Stimulated activated CD8-positive, alpha-beta memory T cell treated with anti-CD3 and anti-CD28 coated beads, Interleukin-4, amount 100 ng/mL, for 48 hours (primary cell): Measurements from ENCODE around the gene RBFA.
A peak's percentile ranks its signal among the peaks of the same experiment; 100 is the strongest.
"Not testable (repeated sequence)": the region's sequence is repeated elsewhere in the genome, so short reads cannot be mapped to it uniquely, and the experiment has no call there.

Experiments
- DNase-seq: peaks from one replicate; pipeline ENCODE4 v3.0.0-alpha.2; 2020

RBFA gene, protein sequence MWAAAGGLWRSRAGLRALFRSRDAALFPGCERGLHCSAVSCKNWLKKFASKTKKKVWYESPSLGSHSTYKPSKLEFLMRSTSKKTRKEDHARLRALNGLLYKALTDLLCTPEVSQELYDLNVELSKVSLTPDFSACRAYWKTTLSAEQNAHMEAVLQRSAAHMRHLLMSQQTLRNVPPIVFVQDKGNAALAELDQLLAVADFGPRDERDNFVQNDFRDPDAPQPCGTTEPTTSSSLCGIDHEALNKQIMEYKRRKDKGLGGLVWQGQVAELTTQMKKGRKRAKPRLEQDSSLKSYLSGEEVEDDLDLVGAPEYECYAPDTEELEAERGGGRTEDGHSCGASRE

DNA sequence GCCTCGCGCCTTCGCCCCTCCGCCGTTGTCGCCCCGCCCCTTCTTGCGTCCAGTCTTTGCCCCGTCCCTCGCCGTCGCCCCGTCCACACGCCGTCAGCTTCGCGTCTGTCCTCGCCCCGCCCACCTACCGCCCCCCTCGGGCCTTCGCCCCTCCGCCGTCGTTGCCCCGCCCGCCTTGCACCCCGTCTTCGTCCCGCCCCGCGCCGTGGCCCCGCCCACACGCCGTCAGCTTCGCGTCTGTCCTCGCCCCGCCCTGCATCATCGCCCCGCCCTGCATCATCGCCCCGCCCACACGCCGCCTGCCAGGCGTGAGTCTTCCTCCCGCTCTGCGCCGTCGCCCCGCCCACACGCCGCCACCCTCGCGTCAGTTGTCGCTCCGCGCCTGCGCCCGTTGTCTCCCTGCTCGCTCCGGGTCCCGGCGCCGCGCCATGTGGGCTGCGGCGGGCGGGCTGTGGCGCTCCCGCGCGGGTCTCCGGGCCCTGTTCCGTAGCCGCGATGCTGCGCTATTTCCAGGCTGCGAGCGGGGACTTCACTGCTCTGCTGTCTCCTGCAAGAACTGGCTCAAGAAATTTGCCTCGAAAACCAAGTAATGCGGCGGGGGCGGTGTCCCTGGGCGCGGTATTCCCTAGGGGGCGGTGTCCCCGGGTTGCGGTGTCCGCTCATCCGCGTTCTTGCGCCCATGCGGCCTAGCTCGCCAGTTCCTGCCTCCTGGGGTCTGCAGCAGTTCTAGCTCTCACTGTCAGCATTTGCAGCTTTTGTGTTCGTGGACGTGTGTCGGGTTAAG, at the start of gene RBFA:
Gene RBFA (plus strand): TSS at position 367 of the 784 bp plus-strand sequence. CDS start 62 bp downstream, at position 429.
- DNase-seq: peak; percentile 100

DNA sequence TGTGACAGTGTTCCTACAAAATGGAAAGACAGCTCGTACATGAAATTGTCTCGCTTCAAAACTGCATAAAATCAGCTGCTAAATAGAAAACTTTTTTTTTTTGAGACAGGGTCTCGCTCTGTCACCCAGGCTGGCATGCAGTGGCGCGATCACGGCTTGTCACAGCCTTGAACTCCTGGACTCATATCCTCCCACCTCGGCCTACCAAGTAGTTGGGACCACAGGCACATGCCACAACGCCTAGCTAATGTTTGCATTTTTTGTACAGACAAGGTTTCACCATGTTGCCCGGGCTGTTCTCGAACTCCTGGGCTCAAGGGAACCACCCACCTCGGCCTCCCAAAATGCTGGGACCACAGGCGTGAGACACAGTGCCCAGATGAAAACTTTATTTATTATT, 49.1 kb upstream of the RBFA start:
- no peak for DNase-seq

DNA sequence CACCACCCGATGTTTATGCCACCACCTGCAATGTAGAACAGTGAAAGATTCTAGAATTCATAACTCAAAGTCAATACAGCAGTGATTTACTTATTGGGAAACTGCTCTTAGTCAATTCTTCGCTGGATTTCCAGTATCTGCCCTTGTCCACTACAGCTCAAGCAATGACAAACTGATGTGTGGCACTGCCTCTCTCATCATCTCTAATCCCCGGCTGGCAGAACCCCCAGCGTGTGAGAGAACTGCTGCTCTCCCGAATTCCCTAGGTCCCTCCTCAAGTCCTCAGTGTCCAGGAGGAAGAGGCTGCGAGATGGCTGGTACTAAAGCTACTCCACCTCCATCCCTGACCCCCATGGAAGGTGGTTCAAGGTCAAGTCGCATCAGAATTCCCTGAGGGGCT, 47.5 kb upstream of the RBFA start:
- DNase-seq: no peak

DNA sequence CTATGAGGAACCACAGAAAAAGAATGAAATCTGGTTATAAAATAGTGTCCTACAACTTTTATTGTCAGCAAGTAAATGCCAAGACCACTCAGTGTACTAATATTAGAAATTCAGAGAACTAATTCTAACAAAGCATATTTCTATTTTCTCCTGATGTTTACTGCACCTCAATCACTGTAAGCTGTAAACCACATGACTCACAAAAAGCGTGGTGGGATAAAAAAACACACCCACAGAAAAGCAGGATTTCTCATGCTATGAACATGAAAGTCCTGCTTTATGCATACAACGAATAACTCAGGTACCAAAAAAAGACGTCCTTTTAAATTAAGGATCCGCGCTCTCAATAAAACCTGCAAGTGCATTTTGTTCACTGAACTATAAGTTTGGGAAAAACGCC, 46.7 kb upstream of the RBFA start:
- DNase-seq: no peak

DNA sequence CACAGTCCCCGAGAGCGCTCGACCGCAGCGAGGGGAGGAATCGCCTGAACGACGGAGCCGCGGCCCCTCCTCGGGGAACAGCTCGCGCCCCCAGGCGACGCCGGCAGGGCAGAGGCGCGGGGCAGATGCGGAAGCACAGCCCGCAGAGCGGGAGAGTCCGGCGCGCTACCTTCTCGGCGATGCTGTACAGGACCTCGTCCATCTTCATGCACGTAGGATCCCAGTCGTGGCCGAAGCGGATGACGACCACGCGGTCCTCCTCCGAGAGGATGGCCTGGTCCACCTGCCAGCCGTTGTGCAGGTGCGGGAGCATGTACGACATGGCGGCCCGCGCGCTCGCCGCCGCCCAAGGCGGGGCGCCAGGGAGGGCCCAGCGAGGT, 46.2 kb upstream of the RBFA start:
- DNase-seq: peak; percentile 71

DNA sequence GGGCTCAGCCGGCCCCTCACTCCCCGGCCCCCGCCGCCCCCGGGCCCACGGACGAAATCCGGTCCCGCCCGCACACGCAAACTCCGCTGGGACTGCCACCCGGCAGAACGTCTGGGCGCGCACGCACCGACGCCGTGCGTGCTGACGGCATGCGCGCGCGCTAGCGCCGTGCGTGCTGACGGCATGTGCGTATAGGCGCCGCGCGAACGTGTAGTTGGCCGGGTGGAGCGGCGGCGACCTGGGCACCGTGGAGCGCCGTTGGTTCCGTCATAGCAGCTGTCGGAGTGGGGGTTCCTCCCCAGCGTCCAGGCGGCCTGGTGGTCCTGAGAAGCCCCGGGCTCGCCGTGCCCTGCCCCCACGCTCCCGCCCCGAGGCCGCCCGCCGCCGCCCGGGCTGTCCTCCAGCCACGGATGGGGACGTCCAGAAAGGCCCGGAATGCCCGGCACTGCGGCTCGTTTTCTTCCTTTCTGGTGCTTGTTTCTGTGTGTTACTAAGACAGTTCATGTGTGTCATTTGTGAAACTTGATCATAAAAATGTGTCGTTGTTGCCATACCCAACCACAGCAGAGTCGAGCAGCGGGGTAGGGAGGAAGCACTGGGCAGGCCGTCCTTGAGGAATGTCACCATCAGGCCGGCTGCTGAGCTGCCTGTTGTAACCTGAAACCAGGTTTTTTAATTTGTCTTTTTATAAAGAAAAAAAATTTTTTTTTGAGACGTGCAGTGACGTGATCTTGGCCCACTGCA, 45.6 kb upstream of the RBFA start, which contains the start of gene TXNL4A:
Gene TXNL4A (minus strand): TSS at position 113 of the 744 bp plus-strand sequence. CDS start 171 bp downstream, outside the sequence.
- peak; percentile 89 for DNase-seq

DNA sequence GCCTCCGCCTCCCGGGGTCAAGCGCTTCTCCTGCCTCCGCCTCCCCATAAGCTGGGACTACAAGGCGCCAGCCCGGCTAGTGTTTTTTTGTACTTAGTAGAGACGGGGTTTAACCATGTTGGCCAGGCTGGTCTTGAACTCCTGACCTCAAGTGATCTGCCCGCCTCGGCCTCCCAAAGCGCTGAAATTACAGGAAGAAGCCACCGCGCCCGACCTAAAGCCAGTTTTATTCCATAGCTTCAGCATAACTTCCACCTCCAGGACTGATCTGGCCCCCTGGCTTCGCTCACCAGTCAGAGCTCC, 45.1 kb upstream of the RBFA start:
- DNase-seq: no peak

DNA sequence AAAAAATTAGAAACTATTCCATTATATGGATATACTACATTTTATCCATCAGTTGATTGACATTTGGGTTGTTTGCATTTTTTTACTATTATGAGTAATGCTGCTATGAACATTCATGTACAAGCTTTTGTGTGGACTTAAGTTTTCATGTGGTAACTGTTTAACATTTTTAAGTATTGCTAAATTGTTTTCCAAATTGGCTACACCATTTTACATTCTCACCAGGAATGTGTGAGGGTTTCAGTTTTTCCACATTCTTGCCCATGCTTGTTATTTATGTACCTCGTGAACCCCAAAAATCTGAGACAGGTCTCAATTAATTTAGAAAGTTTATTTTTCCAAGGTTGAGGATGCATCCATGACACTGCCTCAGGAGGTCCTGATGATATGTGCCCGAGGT, 42.7 kb upstream of the RBFA start:
- DNase-seq: no peak

DNA sequence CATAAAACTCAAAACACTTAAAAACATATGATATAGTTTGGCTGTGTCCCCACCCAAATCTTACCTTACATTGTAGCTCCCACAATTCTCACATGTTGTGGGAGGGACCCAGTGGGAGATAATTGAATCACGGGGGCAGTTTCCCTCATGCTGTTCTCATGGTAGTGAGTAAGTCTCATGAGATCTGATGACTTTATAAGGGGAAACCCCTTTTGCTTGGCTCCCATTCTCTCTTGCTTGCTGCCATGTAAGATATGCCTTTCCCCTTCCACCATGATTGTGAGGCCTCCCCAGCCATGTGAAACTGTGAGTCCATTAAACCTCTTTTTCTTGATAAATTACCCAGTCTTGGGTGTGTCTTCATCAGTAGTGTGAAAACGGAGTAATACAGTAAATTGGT, 34.5 kb upstream of the RBFA start:
- not testable (repeated sequence) for DNase-seq

DNA sequence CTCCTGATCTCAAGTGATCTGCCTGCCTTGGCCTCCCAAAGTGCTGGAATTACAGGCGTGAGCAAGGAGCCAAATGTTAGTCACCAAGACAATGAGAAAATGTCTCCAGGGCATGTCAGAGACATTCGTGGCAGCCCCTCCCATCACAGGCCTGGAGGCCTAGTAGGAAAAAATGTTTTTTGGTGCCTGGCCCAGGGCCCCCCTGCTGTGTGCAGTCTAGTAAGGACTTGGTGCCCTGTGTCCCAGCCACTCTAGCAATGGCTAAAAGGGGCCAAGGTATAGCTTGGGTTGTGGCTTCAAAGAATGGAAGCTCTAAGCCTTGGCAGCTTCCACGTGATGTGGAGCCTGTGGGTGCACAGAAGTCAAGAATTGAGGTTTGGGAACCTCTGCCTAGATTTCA, 33.4 kb upstream of the RBFA start:
- no peak for DNase-seq

DNA sequence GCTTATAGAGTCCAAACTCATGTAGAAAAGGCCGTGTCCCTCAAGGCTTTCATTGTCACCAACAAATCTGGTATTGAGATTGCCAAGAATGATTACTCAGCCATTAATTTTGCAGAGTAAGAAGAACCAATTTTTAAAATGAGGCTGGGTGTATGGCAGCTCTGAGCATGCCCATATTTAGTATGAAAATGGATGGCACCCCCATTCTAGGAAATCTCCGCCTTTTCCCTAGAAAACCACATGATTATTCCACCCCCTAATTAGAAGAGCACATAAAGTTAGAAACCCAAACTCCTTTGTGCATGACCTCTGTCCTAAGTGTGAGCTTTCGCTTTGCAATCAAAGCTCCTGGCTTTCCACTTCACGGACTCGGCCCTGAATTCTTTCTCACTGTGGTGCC, 31.8 kb upstream of the RBFA start:
- DNase-seq: no peak

DNA sequence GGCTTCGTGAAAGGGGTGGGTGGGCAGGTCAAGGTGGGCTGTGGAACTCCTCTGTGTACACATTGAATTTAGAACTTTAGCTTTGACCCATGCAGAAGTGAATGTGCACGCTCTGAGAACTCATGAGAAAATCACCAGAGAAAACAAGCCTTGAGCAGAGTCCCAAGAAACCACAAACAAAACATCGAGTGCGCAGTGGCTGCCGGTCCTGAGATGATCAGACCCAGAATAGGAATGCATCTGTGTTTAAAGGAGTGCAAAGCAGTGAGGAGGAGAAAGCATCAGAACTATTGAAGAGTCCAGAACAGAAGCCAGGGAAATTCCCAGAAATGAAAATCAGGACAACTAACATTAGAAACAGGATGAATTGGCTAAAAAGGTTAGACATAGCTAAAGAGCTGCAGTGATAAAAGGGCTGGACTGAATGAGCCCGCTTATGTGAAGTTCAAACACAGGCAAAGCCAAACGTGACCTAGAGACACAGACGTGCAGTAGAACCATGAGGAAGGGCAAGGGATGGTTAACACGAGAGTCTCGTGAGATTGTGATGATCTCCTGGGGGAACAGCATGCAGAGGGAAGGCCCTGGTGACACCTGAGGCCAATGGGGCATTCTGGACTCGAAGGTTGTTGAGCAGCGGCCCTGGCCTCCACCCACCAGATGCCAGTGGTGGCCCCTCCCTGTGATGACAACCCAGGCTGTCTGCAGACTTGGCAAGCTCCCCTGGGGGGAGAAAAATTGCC, 29.5 kb upstream of the RBFA start:
- DNase-seq: no peak

DNA sequence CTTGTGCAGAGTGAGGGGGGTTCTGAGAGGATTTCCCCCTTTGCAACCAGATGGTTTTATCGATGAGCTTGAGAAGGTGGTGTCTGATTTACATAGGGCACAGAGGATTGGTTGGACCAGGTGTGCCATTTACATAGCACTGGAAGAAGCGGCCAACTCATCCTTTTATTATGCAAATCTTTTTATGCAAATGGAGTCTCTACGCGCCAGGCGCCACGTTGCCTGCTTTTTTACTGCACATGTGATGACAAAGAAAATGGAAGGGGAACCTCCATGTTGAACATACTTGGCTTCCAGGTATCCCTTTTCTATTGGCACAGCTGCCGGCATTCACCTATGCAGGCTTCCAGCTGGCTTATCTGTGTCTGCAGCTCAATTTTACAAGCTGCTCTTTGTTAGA, 27.5 kb upstream of the RBFA start:
- no peak for DNase-seq

DNA sequence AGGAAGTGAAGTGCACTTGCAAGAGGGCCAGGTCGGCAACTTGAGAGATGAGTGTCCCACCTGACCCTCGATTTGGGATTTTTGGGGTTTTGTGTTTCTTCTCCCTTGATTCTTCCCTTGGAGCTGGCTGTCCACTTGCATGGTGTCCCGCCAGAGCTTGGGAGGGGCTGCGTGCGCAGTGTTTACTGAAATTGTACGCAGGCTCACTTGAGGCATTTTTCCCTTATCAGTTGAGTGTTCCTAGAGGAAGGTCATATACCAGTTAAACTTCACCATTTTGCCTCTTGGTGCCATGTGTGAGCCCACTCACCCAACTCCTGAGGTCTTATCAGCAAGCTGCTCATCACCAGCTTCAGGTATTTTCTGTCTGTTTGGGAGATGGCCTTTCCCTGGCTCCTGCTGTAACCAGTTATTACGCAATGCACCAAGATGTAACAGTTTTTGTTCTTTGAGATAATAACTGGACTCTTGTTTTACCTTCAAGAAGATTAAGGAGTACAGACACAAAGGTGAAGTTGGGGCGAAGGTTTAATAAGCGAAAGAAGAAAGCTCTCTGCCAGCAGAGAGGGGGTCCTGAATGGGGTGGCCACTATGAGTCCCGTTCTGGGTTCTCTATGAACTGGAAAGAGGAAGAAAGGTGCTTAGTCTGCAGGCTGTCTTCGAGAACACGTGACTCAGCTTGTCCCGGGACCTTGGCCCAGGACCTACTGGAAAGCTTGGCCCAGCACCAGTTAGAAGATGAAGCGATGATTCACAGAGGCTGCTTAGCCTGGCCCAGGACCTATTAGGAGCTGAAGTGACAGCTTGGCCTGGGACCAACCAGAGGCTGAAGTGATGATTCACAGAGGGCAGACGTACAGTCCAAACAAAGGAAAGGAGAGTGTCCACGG, 24.3 kb upstream of the RBFA start:
- no peak for DNase-seq

DNA sequence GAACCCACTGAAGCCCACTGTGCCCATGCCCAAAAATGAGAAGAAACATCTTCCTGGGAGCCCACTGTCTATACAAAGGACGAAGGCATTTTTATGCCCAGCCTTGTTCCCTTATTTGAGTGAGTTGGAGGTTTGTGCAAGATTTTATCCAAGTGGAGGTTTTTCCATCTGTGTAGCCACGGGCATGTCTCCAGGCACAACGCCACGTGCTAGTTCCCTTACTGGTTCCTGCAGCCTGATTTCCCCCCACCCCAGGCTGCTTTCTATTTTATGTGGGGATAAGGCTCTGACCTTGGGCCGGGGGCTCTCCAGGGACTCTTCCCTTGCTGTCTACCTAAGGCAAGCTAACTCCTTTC, 23.7 kb upstream of the RBFA start:
- DNase-seq: no peak

DNA sequence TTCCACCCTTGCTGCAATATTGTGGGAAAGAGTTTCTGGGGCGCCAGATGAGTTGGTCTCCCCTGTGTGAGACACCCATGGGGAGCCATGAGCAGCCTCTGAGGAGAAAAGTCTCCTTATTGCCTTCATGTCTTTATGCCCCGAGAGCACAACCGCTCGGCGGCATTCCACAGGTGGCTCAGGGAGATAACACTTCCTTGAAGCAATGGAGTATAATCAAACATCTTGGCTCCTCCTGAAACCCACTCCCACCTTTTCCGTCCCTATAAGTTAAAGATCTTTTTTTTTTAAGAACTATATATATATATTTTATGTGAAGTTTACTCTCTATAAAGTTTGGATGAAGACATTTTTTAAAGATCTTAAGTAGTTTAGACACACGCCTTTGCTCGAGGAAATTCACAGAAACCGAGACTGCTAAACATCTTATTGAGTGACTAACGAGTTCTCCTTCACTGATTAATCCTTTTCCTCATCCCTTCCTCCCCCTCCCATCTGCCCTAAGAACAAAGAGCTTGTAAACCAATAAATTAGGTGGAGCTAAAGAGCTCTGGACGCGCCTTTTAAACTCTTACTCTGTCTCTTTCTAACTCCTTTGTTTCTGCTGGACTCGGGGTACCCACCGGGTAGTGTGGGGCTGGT, 22.6 kb upstream of the RBFA start:
- DNase-seq: not testable (repeated sequence)

DNA sequence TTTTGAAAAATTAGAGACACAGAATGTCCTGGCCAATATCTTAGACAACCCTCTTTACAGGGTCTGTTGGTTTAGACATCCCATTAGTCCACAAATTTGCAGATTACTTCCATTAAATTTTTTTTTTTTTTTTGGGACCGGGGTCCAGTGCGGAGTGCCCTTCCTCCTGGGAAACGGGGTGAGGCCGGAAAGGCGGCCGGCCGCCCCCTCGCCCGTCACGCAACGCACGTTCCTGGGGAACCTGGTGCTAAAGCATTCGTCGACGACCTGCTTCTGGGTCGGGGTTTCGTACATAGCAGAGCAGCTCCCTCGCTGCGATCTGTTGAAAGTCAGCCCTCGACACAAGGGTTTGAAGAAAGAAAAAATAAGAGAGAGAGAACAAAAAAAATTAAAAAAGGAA, 21.5 kb upstream of the RBFA start:
- DNase-seq: no peak

DNA sequence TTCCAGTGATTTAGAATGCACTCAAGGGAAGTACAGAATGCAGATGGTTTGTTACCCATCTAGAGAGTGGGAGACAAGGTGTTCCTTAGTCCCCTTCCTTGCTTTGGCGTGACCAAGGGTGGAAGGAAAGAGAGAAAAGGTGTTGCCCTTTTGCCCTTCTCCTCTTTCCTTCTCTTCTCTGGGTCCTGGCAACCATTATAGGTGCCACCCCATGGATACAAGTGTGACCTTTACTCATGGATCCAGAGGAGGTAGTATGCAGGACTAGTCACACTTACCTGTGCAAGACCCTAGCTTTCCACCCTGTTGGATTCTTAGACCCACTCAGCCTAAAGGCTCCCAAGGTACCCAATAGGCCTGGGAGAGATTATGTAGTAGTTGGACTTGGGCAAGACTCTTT, 11.6 kb upstream of the RBFA start:
- DNase-seq: no peak

DNA sequence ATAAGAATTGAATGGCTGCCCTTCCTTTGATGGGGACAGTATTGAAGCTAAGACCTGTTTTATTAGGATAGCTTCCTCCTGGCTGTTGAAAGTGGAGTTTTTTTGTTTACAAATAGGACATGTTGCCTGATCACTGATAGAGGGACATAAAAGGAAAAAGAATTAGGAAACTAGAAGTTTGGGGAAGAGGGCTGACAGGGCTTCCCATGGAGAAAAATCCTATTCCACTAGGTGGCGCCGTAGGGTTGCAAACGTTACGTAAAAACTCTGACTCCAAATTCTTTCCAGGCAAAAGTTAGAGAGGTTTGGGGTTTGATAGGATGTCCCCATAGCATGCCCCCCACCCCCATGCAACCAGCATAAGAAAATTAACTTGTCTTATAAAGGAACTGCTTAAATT, 11.1 kb upstream of the RBFA start:
- DNase-seq: peak; percentile 56

DNA sequence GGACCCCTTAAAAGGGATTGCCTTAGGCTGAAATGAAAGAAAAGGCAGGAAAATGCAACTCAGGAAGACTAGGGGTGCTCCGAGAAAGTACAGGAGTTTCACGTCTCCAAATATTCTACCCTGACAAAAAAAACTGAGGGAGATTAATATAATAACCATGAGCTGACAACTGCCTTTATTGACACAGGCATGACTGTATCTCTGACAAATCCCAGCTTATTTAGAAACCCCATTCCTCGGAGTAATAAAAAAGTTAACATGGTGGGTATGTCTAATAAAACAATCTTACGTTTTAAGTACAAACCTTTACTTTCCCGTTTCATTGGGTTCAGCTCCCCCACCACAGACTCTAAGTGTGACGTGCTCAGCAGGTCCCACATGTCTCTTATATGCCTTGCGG, 7.9 kb upstream of the RBFA start:
- no peak for DNase-seq

DNA sequence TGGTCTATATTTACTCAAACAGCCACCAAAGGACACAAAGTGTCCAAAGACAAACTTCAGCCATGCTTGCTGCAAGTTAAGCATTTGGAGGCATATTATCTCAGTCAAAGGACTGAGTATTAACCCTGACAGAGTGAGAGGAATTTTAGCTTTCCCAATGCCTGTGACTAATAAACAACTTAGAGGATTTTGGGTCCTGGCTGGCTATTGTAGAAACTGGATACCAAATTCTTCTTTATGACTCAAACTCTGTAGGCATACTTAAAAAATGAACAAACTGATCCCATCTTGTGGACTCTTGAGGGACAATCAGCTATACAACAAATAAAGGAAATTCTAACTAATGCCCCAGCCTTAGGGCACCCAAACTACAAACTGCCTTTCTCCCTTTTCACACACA, 6.5 kb upstream of the RBFA start:
- not testable (repeated sequence) for DNase-seq

DNA sequence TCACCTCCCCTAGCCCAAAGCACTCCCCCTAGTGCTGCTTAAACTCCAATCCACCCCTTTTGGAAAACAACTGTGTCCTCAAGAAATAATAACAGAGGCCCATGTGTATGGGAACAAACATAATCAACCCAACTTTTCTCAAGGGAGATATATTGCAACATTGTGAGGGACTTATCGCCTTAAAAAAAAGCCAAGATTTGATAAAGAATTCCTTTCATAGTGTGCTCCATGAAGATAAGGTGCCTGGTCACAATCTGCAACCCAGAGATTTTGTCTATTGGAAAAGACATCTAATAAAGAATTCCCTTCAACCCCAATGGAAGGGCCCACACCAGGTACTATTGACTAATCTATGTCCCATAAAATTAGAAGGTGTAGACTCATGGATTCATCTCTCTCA, 4.5 kb upstream of the RBFA start:
- no peak for DNase-seq
